Coronary artery (tissue), 2 donors: ENCODE measurements around the gene MYLK4.

Experiments
- DNase-seq: peaks from one replicate; pipeline ENCODE4 v3.0.0-alpha.2; 2017; ENCODE audit warnings: low spot score
- H3K27ac ChIP-seq, 2 donors: fragments of 200-600 bp; sonication (generic); one replicate each; pipeline ENCODE4 v1.5.1; 2016 to 2019
- H3K4me3 ChIP-seq: fragments of 200-600 bp; sonication (generic); 2 replicates; pipeline ENCODE4 v1.5.1; 2016; ENCODE audit warnings: mild to moderate bottlenecking, moderate library complexity
- TF ChIP-seq, protein P1 (sequence below): fragments of 200-600 bp; sonication (generic); IDR thresholded peaks from one replicate; pipeline ENCODE4 v1.5.1; 2019; ENCODE audit warnings: antibody characterized with exemption

The MYLK4 gene

DNA sequence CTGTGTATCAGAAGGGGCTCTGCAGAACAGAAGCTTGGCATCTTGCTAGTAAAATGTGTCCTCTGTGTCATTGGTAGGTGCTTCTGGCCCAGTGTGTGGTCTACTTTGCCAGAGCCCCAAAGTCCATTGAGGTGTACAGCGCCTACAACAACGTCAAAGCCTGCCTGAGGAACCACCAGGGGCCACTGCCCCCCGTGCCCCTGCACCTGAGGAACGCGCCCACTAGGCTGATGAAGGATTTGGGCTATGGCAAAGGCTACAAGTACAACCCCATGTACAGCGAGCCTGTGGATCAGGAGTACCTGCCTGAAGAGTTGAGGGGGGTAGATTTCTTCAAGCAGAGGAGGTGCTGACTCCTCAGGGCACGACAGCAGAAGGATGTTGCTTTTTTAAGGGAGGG lies 34.2 kb upstream of the MYLK4 start:
- no peak for DNase-seq
- H3K4me3 ChIP-seq: no peak overlapping the region
- no peak overlapping the region for H3K27ac ChIP-seq
- TF ChIP-seq, protein P1, sequence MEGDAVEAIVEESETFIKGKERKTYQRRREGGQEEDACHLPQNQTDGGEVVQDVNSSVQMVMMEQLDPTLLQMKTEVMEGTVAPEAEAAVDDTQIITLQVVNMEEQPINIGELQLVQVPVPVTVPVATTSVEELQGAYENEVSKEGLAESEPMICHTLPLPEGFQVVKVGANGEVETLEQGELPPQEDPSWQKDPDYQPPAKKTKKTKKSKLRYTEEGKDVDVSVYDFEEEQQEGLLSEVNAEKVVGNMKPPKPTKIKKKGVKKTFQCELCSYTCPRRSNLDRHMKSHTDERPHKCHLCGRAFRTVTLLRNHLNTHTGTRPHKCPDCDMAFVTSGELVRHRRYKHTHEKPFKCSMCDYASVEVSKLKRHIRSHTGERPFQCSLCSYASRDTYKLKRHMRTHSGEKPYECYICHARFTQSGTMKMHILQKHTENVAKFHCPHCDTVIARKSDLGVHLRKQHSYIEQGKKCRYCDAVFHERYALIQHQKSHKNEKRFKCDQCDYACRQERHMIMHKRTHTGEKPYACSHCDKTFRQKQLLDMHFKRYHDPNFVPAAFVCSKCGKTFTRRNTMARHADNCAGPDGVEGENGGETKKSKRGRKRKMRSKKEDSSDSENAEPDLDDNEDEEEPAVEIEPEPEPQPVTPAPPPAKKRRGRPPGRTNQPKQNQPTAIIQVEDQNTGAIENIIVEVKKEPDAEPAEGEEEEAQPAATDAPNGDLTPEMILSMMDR: no peak

DNA sequence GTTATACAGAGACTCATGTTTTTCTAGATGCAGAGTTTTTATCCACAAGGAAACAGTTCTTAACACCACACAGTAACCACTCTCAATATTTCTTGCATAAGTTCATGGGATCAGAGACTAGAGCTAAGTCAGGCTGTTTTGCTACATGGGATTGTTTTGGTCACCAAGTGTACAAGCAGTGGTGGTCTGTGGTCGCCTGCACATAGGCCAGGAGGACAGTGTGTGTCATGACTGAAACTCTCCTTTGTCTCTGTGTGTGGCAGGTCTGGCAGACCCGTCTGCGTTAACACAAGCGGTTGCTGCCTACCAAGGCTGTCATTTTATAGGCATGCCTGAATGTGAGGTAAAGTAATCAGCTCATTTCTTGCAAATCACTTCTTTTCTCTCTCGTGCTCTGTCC lies 33.3 kb upstream of the MYLK4 start:
- Histone ChIP-seq H3K4me3 (no peak overlapping the region), H3K27ac (no peak overlapping the region)
- DNase-seq: no peak
- TF ChIP-seq, protein P1: no peak

DNA sequence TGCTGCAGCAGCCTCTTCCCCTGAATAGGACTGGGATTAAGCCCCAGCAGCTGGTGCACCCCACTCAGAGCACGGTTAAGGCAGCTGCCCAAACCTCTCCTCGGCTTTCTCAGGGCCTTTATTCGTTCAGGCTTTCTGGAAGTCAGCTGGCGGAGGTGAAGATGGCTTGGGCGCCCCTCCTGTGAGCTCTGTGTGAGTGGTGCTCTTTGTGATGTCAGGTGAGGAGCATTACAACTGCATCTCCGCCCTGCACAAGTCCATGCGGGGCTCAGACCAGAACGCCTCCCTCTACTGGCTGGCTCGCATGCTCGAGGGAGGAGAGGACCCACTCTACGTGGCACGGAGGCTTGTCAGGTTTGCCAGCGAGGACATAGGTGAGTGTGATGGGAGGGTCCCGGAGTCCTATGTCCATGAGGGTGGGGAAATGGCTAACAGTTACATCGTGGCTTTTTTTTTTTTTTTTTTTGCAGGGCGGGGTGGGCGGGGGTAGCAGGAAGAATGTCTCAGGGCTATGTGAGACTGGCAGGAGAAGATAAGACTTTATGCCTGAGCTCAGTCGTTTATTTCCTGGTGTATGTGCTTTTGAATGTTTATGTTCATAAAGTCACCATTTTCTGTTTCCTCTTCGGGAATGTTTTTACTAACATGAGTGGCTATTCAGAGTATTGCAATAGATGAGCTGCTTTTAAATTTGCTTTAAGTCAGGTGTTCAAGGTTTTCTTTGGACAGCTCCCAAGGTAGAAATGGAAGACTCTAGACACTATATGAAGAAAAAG lies 32.7 kb upstream of the MYLK4 start:
- no peak for DNase-seq
- no peak overlapping the region for H3K27ac ChIP-seq
- TF ChIP-seq, protein P1: no peak
- no peak overlapping the region for H3K4me3 ChIP-seq

DNA sequence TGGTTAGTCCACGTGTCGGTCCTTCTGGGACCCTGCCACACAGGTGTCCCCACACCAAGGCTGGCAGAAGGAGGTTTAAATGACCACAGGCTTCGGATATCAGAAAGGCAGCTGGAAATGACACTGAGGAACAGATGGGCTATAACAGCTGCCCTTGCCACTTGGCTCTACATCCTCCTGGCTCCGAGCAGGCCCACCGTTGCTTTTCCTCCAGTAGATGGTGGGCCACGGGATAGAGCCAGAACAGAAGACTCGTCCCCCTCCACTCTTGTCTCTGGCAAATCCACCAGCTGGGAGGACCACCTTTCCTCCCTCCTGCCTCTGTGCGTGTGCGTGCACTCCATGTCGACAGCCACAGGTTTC lies 32.1 kb upstream of the MYLK4 start:
- Histone ChIP-seq H3K4me3 (no peak overlapping the region), H3K27ac (no peak overlapping the region)
- TF ChIP-seq, protein P1: no peak
- DNase-seq: no peak

DNA sequence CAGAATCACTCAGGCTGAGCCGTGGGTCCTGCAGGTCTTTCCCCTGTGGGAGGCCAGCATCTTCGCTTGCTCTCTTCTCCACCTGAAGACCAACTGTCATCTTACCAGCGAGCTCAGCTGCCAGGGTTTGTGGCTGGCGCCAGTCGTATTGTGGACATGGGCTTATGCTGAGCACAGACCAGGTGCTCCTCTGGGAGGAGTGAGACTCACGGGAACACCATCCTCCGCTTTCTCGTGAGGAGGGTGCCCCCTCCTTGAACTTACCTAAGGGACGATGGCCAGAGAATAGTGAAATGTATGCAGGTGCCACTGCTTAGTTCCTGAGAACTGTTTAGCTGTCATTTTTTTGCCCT lies 31.6 kb upstream of the MYLK4 start:
- Histone ChIP-seq H3K27ac (no peak overlapping the region), H3K4me3 (no peak overlapping the region)
- TF ChIP-seq, protein P1: no peak
- DNase-seq: no peak

DNA sequence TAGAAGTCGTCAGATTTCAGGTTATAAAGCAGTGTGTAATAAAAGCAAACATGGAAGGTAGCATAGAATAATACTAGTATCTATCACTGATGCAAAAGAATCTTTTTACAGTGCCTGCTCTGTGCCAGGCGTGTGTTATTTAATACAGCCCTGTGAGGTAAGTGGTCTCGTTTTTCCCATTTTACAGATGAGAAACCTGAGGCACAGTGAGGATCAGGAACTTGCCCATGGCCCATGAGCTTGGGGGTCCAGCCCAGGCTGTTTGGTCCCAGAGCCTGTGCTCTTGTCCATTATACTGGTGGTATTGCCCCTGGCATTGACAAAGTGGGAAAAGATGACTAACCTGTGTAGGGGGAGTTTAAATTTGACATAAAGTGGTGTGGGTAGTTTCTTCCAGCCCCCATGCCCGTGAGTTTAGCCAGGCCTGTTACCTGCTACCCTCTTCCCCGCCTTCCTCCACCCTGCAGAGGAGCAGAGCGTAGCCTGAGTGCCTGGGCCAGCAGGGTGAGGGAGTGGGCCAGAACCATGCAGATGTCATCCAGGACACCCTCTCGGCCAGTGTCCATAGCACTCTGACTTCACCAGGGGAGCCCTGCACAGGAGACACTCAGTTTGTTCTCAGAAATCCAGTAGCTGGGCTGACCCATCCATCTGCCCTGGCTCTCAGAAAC lies 31.1 kb upstream of the MYLK4 start:
- TF ChIP-seq, protein P1: no peak
- no peak for DNase-seq
- no peak overlapping the region for H3K27ac ChIP-seq
- no peak overlapping the region for H3K4me3 ChIP-seq
